Activated T-helper 2 cell treated with anti-CD3 and anti-CD28 coated beads, Interferon-gamma antibody, Interleukin-2, Interleukin-4, amounts not matched to agents 10 μg/mL and 5 μg/mL and 100 μg/mL, durations not matched to agents 14 hours and 24 hours and 36 hours (primary cell): ENCODE measurements around the gene AIFM1. TPM values are rescaled to one million over a fixed set of nuclear protein-coding genes. Genes with fewer than 3 reads are reported as not detected.

Experiments used
- DNase-seq: peaks from one replicate; pipeline ENCODE4 v3.0.0; 2021; ENCODE audit warnings: low spot score
- H3K27ac Mint-ChIP-seq: one replicate; pipeline ENCODE4 v1.8.0; 2021; ENCODE audit warnings: mixed read lengths
- H3K27me3 Mint-ChIP-seq: one replicate; pipeline ENCODE4 v1.8.0; 2021; ENCODE audit warnings: low read depth, mixed read lengths
- H3K36me3 Mint-ChIP-seq: one replicate; pipeline ENCODE4 v1.8.0; 2021; ENCODE audit warnings: low read depth, mixed read lengths
- H3K4me1 Mint-ChIP-seq: one replicate; pipeline ENCODE4 v1.8.0; 2021; ENCODE audit warnings: low read depth, mixed read lengths
- H3K4me3 Mint-ChIP-seq: one replicate; pipeline ENCODE4 v1.8.0; 2021; ENCODE audit warnings: low read depth, mild to moderate bottlenecking, moderate library complexity, mixed read lengths
- H3K9me3 Mint-ChIP-seq: one replicate; pipeline ENCODE4 v1.8.0; 2021; ENCODE audit warnings: mixed read lengths
- intact Hi-C: fragments of 100-400 bp; cut with micrococcal nuclease; formaldehyde crosslinking; loops from one replicate; pipeline ENCODE4 v1.15.1; 2023
- total RNA-seq: library from RNA; stranded (reverse); gene quantifications from 2 replicates; pipeline ENCODE4 v1.2.3, GENCODE V29; 2022

The AIFM1 gene
- total RNA-seq, 1 donor from 2014 or later = 48.7 TPM

DNA sequence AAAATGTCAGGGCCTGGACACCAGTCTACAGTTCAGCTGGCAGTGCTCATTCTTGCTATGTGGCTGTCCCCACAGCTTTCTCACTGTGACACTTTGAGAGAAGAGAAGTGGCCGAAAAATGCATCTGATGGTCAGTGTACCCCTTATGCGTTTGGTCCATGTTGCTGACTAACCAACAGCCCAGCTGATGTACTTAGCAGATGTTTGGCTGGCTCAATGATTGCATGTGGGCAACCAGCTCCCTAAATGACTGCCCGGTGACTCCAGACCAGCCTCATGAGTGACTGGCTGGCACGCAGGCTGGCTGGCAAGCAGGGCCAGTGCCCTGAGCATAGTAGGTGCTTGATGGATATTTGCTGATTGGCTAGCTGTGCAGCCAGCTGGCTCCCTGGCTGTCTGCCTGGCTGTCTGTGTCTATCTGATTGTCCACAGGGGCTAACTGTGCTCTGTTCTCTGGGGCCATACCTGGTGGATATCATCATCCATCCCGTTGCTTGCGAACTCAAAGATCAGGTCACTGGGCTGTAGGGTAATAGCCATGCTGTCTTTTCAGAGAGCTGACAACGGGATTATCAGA is 84.8 kb downstream of the AIFM1 start:
- intact Hi-C loops = loop anchor here (5.0 kb wide), 1 partner anchor 186 kb away; the partner anchor contains the start of gene ZNF280C
- no peak overlapping the region for H3K4me3 Mint-ChIP-seq
- peaks cover 37% of the 10 kb centered on the region for H3K4me1 Mint-ChIP-seq
- H3K27ac Mint-ChIP-seq = peak overlapping the region; percentile 78
- no peaks in the 10 kb centered on the region for H3K9me3 Mint-ChIP-seq
- H3K27me3 Mint-ChIP-seq = no peaks in the 10 kb centered on the region
- DNase-seq = no peak
- peaks cover 23% of the 10 kb centered on the region for H3K36me3 Mint-ChIP-seq

DNA sequence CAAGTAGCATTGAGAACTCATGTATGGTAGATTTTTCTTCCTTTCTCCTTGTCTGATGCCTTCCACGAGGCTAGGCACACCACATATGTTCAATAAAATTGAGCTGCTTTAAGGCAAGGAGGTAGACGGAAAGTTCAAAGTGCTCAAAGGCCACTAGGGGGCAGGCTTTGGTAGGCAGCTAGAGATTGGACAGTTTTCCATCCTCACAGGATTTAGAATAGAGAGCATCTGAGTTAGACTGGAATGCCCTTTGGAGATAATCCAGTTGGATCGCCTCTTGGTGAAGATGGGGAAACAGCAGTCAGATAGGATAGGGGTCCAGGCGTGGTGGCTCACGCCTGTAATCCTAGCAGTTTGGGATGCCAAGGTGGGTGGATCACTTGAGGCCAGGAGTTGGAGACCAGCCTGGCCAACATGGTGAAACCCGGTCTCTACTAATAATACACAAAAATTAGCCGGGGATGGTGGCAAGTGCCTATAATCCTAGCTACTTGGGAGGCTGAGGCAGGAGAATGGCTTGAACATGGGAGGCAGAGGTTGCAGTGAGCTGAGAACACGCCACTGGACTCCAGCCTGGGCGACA is 85.7 kb downstream of the AIFM1 start:
- H3K36me3 Mint-ChIP-seq = peaks cover 27% of the 10 kb centered on the region
- peak; percentile 36 for DNase-seq
- H3K4me3 Mint-ChIP-seq = no peak overlapping the region
- no peaks in the 10 kb centered on the region for H3K27me3 Mint-ChIP-seq
- H3K4me1 Mint-ChIP-seq = peaks cover 34% of the 10 kb centered on the region
- no peak overlapping the region for H3K27ac Mint-ChIP-seq
- intact Hi-C loops = loop anchor here (1.0 to 5.0 kb wide), 2 partner anchors 40 to 187 kb away; partner anchors contain the start of gene ZNF280C
- no peaks in the 10 kb centered on the region for H3K9me3 Mint-ChIP-seq

Other genes starting within 250 kb of the AIFM1 start
- gene BCORL1, start 183.2 kb downstream of the AIFM1 start, total RNA-seq = 14.9 and 16.2 TPM in 2 replicates
- 31.8 and 33.6 TPM in 2 replicates for gene ELF4, start 55.3 kb downstream of the AIFM1 start, total RNA-seq
- gene RAB33A, start 6.1 kb upstream of the AIFM1 start, total RNA-seq = 28.4 and 29.7 TPM in 2 replicates
- 8.9 and 9.2 TPM in 2 replicates for gene ZNF280C, start 103.1 kb upstream of the AIFM1 start, total RNA-seq
- gene SLC25A14, start 174.1 kb upstream of the AIFM1 start, total RNA-seq = 10.5 TPM in 2 replicates
- gene GPR119, start 219.8 kb upstream of the AIFM1 start, total RNA-seq = not detected in 2 replicates
- gene RBMX2, start 236.1 kb upstream of the AIFM1 start, total RNA-seq = 23.8 and 24.4 TPM in 2 replicates